H1 (cell line): ENCODE results near the gene PTX4. TPM values are rescaled to one million over a fixed set of nuclear protein-coding genes. Genes with fewer than 3 reads are reported as not detected.
"Not testable (repeated sequence)": the region's sequence is repeated elsewhere in the genome, so short reads cannot be mapped to it uniquely, and the experiment has no call there.

Source experiments
- CTCF ChIA-PET: fragments of 300-600 bp; sonication (Branson Sonifier 250); formaldehyde crosslinking; loops from one replicate; lab custom pipeline; 2021; ENCODE audit not compliant: partially characterized antibody; lab: Charles Lee
- POLR2A ChIA-PET: fragments of 300-600 bp; sonication (Branson Sonifier 250); formaldehyde crosslinking; loops from one replicate; lab custom pipeline; 2021; ENCODE audit warnings: inconsistent platforms; ENCODE audit not compliant: partially characterized antibody; lab: Charles Lee
- DNase-seq, 2 experiments: peaks; one replicate each; pipeline versions ENCODE4 v3.0.0 to v3.0.0-alpha.2; 2010 to 2022; ENCODE audit warnings: low spot score in 2 of 2, low read depth in 1 of 2, mixed read lengths in 1 of 2
- FAIRE-seq: peaks from 2 replicates; lab custom pipeline; 2011; peaks lifted over from hg19 to GRCh38; lab: Jason Lieb, UNC
- H2AFZ ChIP-seq: 2 replicates; pipeline ENCODE4 v1.8.1; 2012; ENCODE audit warnings: low read length, inconsistent platforms
- H2AK5ac ChIP-seq: 2 replicates; pipeline ENCODE4 v1.6.1; 2013; ENCODE audit warnings: low read depth, low read length
- H2BK120ac ChIP-seq: replicated peaks from 2 replicates; pipeline ENCODE3; 2013; ENCODE audit warnings: low read depth, low read length, inconsistent platforms
- H2BK12ac ChIP-seq: 2 replicates; pipeline ENCODE4 v1.6.1; 2013; ENCODE audit warnings: low read depth, low read length
- H2BK15ac ChIP-seq: 2 replicates; pipeline ENCODE4 v1.6.1; 2013; ENCODE audit warnings: low read length
- H2BK20ac ChIP-seq: 2 replicates; pipeline ENCODE4 v1.6.1; 2013; ENCODE audit warnings: low read length
- H2BK5ac ChIP-seq: 2 replicates; pipeline ENCODE4 v1.6.1; 2013; ENCODE audit warnings: low read depth, low read length
- H3K14ac ChIP-seq: 2 replicates; pipeline ENCODE4 v1.6.1; 2013; ENCODE audit warnings: inconsistent platforms; ENCODE audit not compliant: insufficient read length
- H3K18ac ChIP-seq: 2 replicates; pipeline ENCODE4 v1.6.1; 2013; ENCODE audit warnings: low read length; ENCODE audit errors: extremely low read depth
- H3K23ac ChIP-seq: 2 replicates; pipeline ENCODE4 v1.6.1; 2013; ENCODE audit warnings: inconsistent platforms; ENCODE audit not compliant: insufficient read length
- H3K23me2 ChIP-seq: 2 replicates; pipeline ENCODE4 v1.6.1; 2013; ENCODE audit warnings: low read depth, low read length
- H3K27ac ChIP-seq: 2 replicates; pipeline ENCODE4 v1.6.1; 2011; ENCODE audit warnings: low read depth, low read length, inconsistent platforms
- H3K27me3 ChIP-seq, 4 experiments: replicated peaks in 1 of 4; 1 replicate in 1 of 4; 2 replicates in 3 of 4; pipeline versions ENCODE4 v1.6.1 to v1.8.1; 2011 to 2013; ENCODE audit warnings: low read length in 3 of 4, mild to moderate bottlenecking in 3 of 4, inconsistent platforms in 2 of 4, mixed read lengths in 2 of 4, moderate library complexity in 1 of 4; ENCODE audit not compliant: control insufficient read depth in 3 of 4, insufficient read depth in 3 of 4; ENCODE audit errors: extremely low read depth in 1 of 4
- H3K36me3 ChIP-seq, 4 experiments: 2 replicates each; pipeline versions ENCODE4 v1.6.1 to v1.8.1; 2011 to 2013; ENCODE audit warnings: mild to moderate bottlenecking in 4 of 4, low read length in 3 of 4, moderate library complexity in 2 of 4, control low read depth in 1 of 4, inconsistent platforms in 1 of 4; ENCODE audit not compliant: insufficient read depth in 4 of 4, control insufficient read depth in 2 of 4
- H3K4ac ChIP-seq: replicated peaks from 2 replicates; pipeline ENCODE3; 2013; ENCODE audit warnings: low read length, low read depth, mixed read lengths, inconsistent platforms; ENCODE audit not compliant: insufficient read length
- H3K4me1 ChIP-seq, 4 experiments: replicated peaks in 1 of 4; 1 replicate in 1 of 4; 2 replicates in 3 of 4; pipeline versions ENCODE4 v1.6.1 to v1.8.1; 2011 to 2013; ENCODE audit warnings: low read length in 3 of 4, inconsistent platforms in 2 of 4, mixed read lengths in 1 of 4; ENCODE audit not compliant: insufficient read depth in 4 of 4, control insufficient read depth in 3 of 4
- H3K4me2 ChIP-seq, 2 experiments: 2 replicates each; pipeline versions ENCODE4 v1.6.1 to v1.8.1; 2011 to 2013; ENCODE audit warnings: low read depth in 2 of 2, low read length in 2 of 2, control low read depth in 1 of 2, inconsistent platforms in 1 of 2, mild to moderate bottlenecking in 1 of 2; ENCODE audit not compliant: insufficient read depth in 1 of 2
- H3K4me3 ChIP-seq, 4 experiments: fragments of 200-600, 300-600 bp in 1 of 4; sonication (generic), shearing (Covaris generic), sonication (Bioruptor Twin) in 1 of 4; 2 replicates each; pipeline versions ENCODE4 v1.5.1 to v1.8.1; 2011 to 2016; ENCODE audit warnings: low read length in 4 of 4, low read depth in 3 of 4, control low read depth in 2 of 4, inconsistent platforms in 2 of 4, mild to moderate bottlenecking in 2 of 4, mixed read lengths in 1 of 4, moderate library complexity in 1 of 4; ENCODE audit not compliant: insufficient read depth in 2 of 4; ENCODE audit errors: extremely low read depth in 1 of 4
- H3K56ac ChIP-seq: replicated peaks from 2 replicates; pipeline ENCODE3; 2013; ENCODE audit warnings: low read depth, mild to moderate bottlenecking, mixed read lengths, low read length, inconsistent platforms; ENCODE audit not compliant: insufficient read length
- H3K79me1 ChIP-seq: 2 replicates; pipeline ENCODE4 v1.6.1; 2013; ENCODE audit warnings: low read depth, low read length, control low read depth
- H3K79me2 ChIP-seq, 2 experiments: 2 replicates each; pipeline versions ENCODE4 v1.6.1 to v1.8.1; 2012 to 2013; ENCODE audit warnings: low read length in 2 of 2, mild to moderate bottlenecking in 2 of 2, inconsistent platforms in 1 of 2; ENCODE audit not compliant: insufficient read depth in 2 of 2, control insufficient read depth in 1 of 2
- H3K9ac ChIP-seq, 4 experiments: replicated peaks in 1 of 4; 1 replicate in 1 of 4; 2 replicates in 3 of 4; pipeline versions ENCODE4 v1.6.1 to v1.8.1; 2011 to 2013; ENCODE audit warnings: low read depth in 3 of 4, low read length in 3 of 4, control low read depth in 2 of 4, mild to moderate bottlenecking in 2 of 4, moderate library complexity in 2 of 4, inconsistent platforms in 1 of 4; ENCODE audit errors: extremely low read depth in 1 of 4
- H3K9me3 ChIP-seq, 2 experiments: 2 replicates each; pipeline versions ENCODE4 v1.6.1 to v1.8.1; 2012 to 2013; ENCODE audit warnings: mild to moderate bottlenecking in 2 of 2, moderate library complexity in 2 of 2, control low read depth in 1 of 2, inconsistent platforms in 1 of 2, low read depth in 1 of 2, low read length in 1 of 2, mixed read lengths in 1 of 2; ENCODE audit not compliant: insufficient read depth in 2 of 2
- H4K20me1 ChIP-seq, 2 experiments: replicated peaks in 1 of 2; 2 replicates each; pipeline versions ENCODE3 to v1.8.1; 2011 to 2013; ENCODE audit warnings: inconsistent platforms in 2 of 2, low read length in 2 of 2, mild to moderate bottlenecking in 1 of 2; ENCODE audit not compliant: insufficient read depth in 2 of 2, control insufficient read depth in 1 of 2
- H4K5ac ChIP-seq: 2 replicates; pipeline ENCODE4 v1.6.1; 2013; ENCODE audit warnings: low read length, low read depth, mixed read lengths, inconsistent platforms; ENCODE audit not compliant: insufficient read length
- H4K8ac ChIP-seq: 2 replicates; pipeline ENCODE4 v1.8.0; 2013; ENCODE audit warnings: mild to moderate bottlenecking, moderate library complexity, low read length, inconsistent platforms; ENCODE audit not compliant: insufficient read depth; ENCODE audit errors: extremely low read depth
- H4K91ac ChIP-seq: replicated peaks from 2 replicates; pipeline ENCODE3; 2013; ENCODE audit warnings: low read length, mixed read lengths, inconsistent platforms; ENCODE audit not compliant: insufficient read length
- WGBS, 2 experiments: shearing (Covaris generic) in 1 of 2; methylation state at CpG; one replicate each; pipeline versions ENCODE4 v1.1.6 to v1.1.7; 2013 to 2015; ENCODE audit warnings: low lambda C conversion rate in 2 of 2, mixed read lengths in 2 of 2, inconsistent platforms in 1 of 2, low coverage in 1 of 2, missing lambda C conversion rate in 1 of 2; ENCODE audit not compliant: insufficient replicate concordance in 2 of 2, insufficient coverage in 1 of 2, insufficient read length in 1 of 2; ENCODE audit errors: extremely low coverage in 1 of 2, missing lambda C conversion rate in 1 of 2; 5-methylcytosine and 5-hydroxymethylcytosine counted together
- polyA plus RNA-seq, 7 experiments: library from polyadenylated mRNA; depleted of rRNA in 3 of 7; stranded (reverse) in 5 of 7; unstranded in 2 of 7; fragments of >200 nt in 5 of 7; fragments of 200-250 nt in 2 of 7; gene quantifications; 1 replicate in 5 of 7; 2 replicates in 1 of 7; 4 replicates in 1 of 7; pipeline versions ENCODE4 v1.2.1 to v1.2.3, GENCODE V29; 2011 to 2013; ENCODE audit warnings: missing spikeins in 2 of 7, mixed read lengths in 2 of 7
- total RNA-seq: library from RNA; stranded (reverse); fragmentation: NEBNext Ultra II Directional; extraction: Animal tissue kit (Norgen Biotek cat#: 25700); gene quantifications from 2 replicates; pipeline ENCODE4 v1.2.1, GENCODE V29; 2021

PTX4 gene
- total and polyA plus RNA-seq, 2 of the 8 experiments (the other 6 are each of a cell fraction or from before 2014, with no cell fraction given): not detected

GRCh38 chr16:1439699-1440074, 49.1 kb downstream of the PTX4 start:
- DNase-seq, H3K79me1 ChIP-seq, H3K23ac ChIP-seq, H2BK20ac ChIP-seq, H2BK15ac ChIP-seq, H3K4me2 ChIP-seq, H3K27ac ChIP-seq, FAIRE-seq, H4K8ac ChIP-seq, H2AK5ac ChIP-seq, H3K36me3 ChIP-seq, H4K91ac ChIP-seq, H3K23me2 ChIP-seq, H3K4me1 ChIP-seq, H3K9ac ChIP-seq, H3K18ac ChIP-seq, H3K27me3 ChIP-seq, H3K79me2 ChIP-seq, H2BK5ac ChIP-seq, H3K4ac ChIP-seq, H4K20me1 ChIP-seq, H2BK120ac ChIP-seq, H2BK12ac ChIP-seq, H2AFZ ChIP-seq, H3K4me3 ChIP-seq, H3K14ac ChIP-seq, H3K56ac ChIP-seq, H4K5ac ChIP-seq, H3K9me3 ChIP-seq: not testable (repeated sequence)
- ChIA-PET CTCF (interaction anchor here (1.1 to 4.0 kb wide), 3 partner anchors 11 to 25 kb away, joined by 3 to 30 read pairs (median 4); partner anchors contain the start of gene UNKL), POLR2A (interaction anchor here (0.7 to 5.6 kb wide), 2 partner anchors 11 to 65 kb away, joined by 3 to 22 read pairs; no protein-coding TSS in a partner anchor)
- 93% methylated on average over 4 of the region's 4 CpGs; no CpG with 5 or more reads in 1 of the 2 experiments for WGBS, 2 experiments
